ENCODE data around the gene RANGAP1.

DNA sequence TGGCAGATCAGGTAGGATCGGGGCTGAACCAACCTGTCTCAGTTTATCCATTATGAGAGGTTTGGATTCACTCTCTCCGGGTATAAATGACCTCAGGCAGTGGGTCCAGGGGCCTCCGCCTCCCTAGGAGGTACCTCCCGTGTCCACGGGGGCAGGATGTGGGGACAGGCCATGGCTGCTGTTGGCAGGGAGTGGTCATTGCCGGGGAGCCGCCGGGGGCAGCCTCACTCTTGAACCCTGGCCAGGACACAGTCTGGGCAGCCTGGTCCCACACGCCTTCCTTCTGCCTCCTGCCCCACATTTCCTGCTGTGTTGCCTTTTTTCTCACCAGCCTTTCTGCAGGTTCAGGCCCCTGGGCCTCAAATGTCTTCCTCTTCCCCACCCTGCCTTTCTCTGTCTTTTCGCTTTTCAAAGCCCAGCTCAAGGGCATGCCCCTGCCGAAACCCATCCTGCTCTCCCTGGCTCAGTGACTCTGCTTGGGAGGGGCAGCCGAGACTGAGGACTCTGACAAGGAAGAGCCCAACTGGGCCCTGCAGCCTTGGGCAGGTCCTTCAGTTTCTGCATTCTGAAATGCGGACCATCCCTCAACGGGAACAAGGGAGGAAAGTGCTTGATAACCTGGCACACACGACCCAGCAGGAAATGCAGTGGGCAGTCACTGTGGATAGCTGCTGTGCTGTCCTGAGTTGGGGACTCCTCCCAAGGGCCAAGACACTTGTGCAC is 46.4 kb upstream of the RANGAP1 start:
- TF ChIP-seq, protein P1, sequence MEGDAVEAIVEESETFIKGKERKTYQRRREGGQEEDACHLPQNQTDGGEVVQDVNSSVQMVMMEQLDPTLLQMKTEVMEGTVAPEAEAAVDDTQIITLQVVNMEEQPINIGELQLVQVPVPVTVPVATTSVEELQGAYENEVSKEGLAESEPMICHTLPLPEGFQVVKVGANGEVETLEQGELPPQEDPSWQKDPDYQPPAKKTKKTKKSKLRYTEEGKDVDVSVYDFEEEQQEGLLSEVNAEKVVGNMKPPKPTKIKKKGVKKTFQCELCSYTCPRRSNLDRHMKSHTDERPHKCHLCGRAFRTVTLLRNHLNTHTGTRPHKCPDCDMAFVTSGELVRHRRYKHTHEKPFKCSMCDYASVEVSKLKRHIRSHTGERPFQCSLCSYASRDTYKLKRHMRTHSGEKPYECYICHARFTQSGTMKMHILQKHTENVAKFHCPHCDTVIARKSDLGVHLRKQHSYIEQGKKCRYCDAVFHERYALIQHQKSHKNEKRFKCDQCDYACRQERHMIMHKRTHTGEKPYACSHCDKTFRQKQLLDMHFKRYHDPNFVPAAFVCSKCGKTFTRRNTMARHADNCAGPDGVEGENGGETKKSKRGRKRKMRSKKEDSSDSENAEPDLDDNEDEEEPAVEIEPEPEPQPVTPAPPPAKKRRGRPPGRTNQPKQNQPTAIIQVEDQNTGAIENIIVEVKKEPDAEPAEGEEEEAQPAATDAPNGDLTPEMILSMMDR (IDR thresholded peaks at IDR 0.05) = no peak
- no peak for TF ChIP-seq POLR2A (IDR thresholded peaks at IDR 0.05)
